Measurements from ENCODE around the gene OAT. TPM values are rescaled to one million over a fixed set of nuclear protein-coding genes. Genes with fewer than 3 reads are reported as not detected.

Gene OAT
- total RNA-seq, 1 donor from 2014 or later: 50.9 TPM

- no peak for DNase-seq (ENCODE audit: low read depth)
- TF ChIP-seq CTCF (conservative IDR thresholded peaks at IDR 0.05; ENCODE audit: low read depth, low read length): no peak
- H3K4me3 ChIP-seq (ENCODE audit: low read depth, low read length): no peak overlapping the region
These were observed 39.7 kb downstream of the OAT start for GRCh38 chr10:124378881-124379471.

- no peak for TF ChIP-seq CTCF (conservative IDR thresholded peaks at IDR 0.05; ENCODE audit: low read depth, low read length)
- DNase-seq (ENCODE audit: low read depth): no peak
- no peak overlapping the region for H3K4me3 ChIP-seq (ENCODE audit: low read depth, low read length)
These were observed 40.5 kb downstream of the OAT start for GRCh38 chr10:124378271-124378670.

- DNase-seq (ENCODE audit: low read depth): no peak
- TF ChIP-seq CTCF (conservative IDR thresholded peaks at IDR 0.05; ENCODE audit: low read depth, low read length): no peak
- H3K4me3 ChIP-seq (ENCODE audit: low read depth, low read length): no peak overlapping the region
These were observed 41.6 kb downstream of the OAT start for GRCh38 chr10:124377101-124377500.

- H3K4me3 ChIP-seq (ENCODE audit: low read depth, low read length): no peak overlapping the region
- TF ChIP-seq CTCF (conservative IDR thresholded peaks at IDR 0.05; ENCODE audit: low read depth, low read length): no peak
- DNase-seq (ENCODE audit: low read depth): no peak
These were observed 42.3 kb downstream of the OAT start for GRCh38 chr10:124376411-124376810.

GRCh38 chr10:124375691-124376090, 43.0 kb downstream of the OAT start:
- TF ChIP-seq CTCF (conservative IDR thresholded peaks at IDR 0.05; ENCODE audit: low read depth, low read length): no peak
- DNase-seq (ENCODE audit: low read depth): no peak
- H3K4me3 ChIP-seq (ENCODE audit: low read depth, low read length): no peak overlapping the region

- no peak overlapping the region for H3K4me3 ChIP-seq (ENCODE audit: low read depth, low read length)
- no peak for TF ChIP-seq CTCF (conservative IDR thresholded peaks at IDR 0.05; ENCODE audit: low read depth, low read length)
- DNase-seq (ENCODE audit: low read depth): no peak
These were observed 43.4 kb downstream of the OAT start for GRCh38 chr10:124375353-124375614.

- TF ChIP-seq CTCF (conservative IDR thresholded peaks at IDR 0.05; ENCODE audit: low read depth, low read length): no peak
- no peak for DNase-seq (ENCODE audit: low read depth)
- no peak overlapping the region for H3K4me3 ChIP-seq (ENCODE audit: low read depth, low read length)
These were observed 44.0 kb downstream of the OAT start for GRCh38 chr10:124374535-124375352.
